ENCODE measurements around the gene PRKCSH. TPM values are rescaled to one million over a fixed set of nuclear protein-coding genes. Genes with fewer than 3 reads are reported as not detected.

PRKCSH gene
- total RNA-seq, 4 donors from 2014 or later, result 81.0 to 141 (median 98.7) TPM

- TF ChIP-seq, protein P1, sequence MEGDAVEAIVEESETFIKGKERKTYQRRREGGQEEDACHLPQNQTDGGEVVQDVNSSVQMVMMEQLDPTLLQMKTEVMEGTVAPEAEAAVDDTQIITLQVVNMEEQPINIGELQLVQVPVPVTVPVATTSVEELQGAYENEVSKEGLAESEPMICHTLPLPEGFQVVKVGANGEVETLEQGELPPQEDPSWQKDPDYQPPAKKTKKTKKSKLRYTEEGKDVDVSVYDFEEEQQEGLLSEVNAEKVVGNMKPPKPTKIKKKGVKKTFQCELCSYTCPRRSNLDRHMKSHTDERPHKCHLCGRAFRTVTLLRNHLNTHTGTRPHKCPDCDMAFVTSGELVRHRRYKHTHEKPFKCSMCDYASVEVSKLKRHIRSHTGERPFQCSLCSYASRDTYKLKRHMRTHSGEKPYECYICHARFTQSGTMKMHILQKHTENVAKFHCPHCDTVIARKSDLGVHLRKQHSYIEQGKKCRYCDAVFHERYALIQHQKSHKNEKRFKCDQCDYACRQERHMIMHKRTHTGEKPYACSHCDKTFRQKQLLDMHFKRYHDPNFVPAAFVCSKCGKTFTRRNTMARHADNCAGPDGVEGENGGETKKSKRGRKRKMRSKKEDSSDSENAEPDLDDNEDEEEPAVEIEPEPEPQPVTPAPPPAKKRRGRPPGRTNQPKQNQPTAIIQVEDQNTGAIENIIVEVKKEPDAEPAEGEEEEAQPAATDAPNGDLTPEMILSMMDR (IDR thresholded peaks at IDR 0.05), result no peak
- TF ChIP-seq POLR2A (IDR thresholded peaks at IDR 0.05; ENCODE audit: low read depth) (no peak), POLR2AphosphoS5 (IDR thresholded peaks at IDR 0.05) (no peak), EP300 (IDR thresholded peaks at IDR 0.05) (no peak)
- H3K27ac ChIP-seq (replicated peaks in 1 of 4), result no peak overlapping the region
- DNase-seq (ENCODE audit: extremely low spot score), result no peak
- no peaks in the 10 kb centered on the region for H3K9me3 ChIP-seq
- peaks cover 14% of the 10 kb centered on the region in 4 donors for H3K4me1 ChIP-seq
- H3K36me3 ChIP-seq, result no peaks in the 10 kb centered on the region
- H3K27me3 ChIP-seq, result peaks cover 0 to 54% (median 15%) of the 10 kb centered on the region in 4 donors
- no peak overlapping the region for H3K4me3 ChIP-seq
- WGBS, result 91% methylated on average over 2 of the region's 2 CpGs
- intact Hi-C loops (cut with DNase I), result no loop called here
Measured at GRCh38 chr19:11414544-11414943, 20.9 kb upstream of the PRKCSH start.

- no peak overlapping the region for H3K4me3 ChIP-seq
- no peaks in the 10 kb centered on the region for H3K9me3 ChIP-seq
- no peaks in the 10 kb centered on the region for H3K36me3 ChIP-seq
- TF ChIP-seq EP300 (IDR thresholded peaks at IDR 0.05) (no peak), POLR2AphosphoS5 (IDR thresholded peaks at IDR 0.05) (no peak), POLR2A (IDR thresholded peaks at IDR 0.05; ENCODE audit: low read depth) (no peak)
- TF ChIP-seq, protein P1 (IDR thresholded peaks at IDR 0.05), result no peak
- DNase-seq (ENCODE audit: extremely low spot score), result no peak
- peaks cover 0 to 61% (median 33%) of the 10 kb centered on the region in 4 donors for H3K27me3 ChIP-seq
- 91% methylated on average over 17 of the region's 17 CpGs for WGBS
- H3K4me1 ChIP-seq, result peaks cover 29 to 33% (median 32%) of the 10 kb centered on the region in 4 donors
- intact Hi-C loops (cut with DNase I), result no loop called here
- H3K27ac ChIP-seq (replicated peaks in 1 of 4), result no peak overlapping the region
Measured at GRCh38 chr19:11416346-11417052, 18.9 kb upstream of the PRKCSH start.

DNA sequence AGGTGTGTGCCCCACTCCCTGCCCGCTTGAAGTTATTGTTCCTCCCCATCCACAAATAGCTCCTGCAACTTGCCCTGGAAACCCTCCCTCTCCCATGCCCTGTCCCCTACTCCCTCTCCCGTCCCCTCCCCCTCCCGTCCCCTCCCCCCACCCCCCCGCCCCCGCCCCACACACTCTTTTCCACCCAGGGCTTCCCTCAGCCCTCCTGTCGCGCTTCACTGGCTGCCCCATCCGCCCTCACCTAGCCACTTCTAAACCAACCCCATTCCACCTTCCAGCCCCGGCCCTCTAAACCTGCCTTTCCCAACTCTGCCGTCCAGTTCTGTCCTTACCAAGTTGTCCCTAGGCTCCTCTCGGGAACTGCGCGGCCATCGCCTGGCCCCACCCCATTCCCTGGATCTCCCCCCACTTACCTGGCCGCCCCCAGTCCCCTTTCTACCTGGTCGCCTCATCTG, 17.3 kb upstream of the PRKCSH start:
- Histone ChIP-seq H3K4me3 (peak overlapping the region; percentile 42 to 59 (median 49)), H3K27me3 (peaks cover 0 to 77% (median 46%) of the 10 kb centered on the region in 4 donors), H3K9me3 (no peaks in the 10 kb centered on the region), H3K27ac (replicated peaks in 1 of 4) (peak overlapping the region in 1 of 4 donors; percentile 27), H3K36me3 (no peaks in the 10 kb centered on the region), H3K4me1 (peaks cover 38 to 49% (median 47%) of the 10 kb centered on the region in 4 donors)
- TF ChIP-seq, protein P1 (IDR thresholded peaks at IDR 0.05), result no peak
- TF ChIP-seq POLR2A (IDR thresholded peaks at IDR 0.05; ENCODE audit: low read depth), result no peak
- TF ChIP-seq EP300 (IDR thresholded peaks at IDR 0.05), result no peak
- no peak for TF ChIP-seq POLR2AphosphoS5 (IDR thresholded peaks at IDR 0.05)
- no peak for DNase-seq (ENCODE audit: extremely low spot score)
- intact Hi-C loops (cut with DNase I), result no loop called here
- 10% methylated on average over 16 of the region's 16 CpGs for WGBS

DNA sequence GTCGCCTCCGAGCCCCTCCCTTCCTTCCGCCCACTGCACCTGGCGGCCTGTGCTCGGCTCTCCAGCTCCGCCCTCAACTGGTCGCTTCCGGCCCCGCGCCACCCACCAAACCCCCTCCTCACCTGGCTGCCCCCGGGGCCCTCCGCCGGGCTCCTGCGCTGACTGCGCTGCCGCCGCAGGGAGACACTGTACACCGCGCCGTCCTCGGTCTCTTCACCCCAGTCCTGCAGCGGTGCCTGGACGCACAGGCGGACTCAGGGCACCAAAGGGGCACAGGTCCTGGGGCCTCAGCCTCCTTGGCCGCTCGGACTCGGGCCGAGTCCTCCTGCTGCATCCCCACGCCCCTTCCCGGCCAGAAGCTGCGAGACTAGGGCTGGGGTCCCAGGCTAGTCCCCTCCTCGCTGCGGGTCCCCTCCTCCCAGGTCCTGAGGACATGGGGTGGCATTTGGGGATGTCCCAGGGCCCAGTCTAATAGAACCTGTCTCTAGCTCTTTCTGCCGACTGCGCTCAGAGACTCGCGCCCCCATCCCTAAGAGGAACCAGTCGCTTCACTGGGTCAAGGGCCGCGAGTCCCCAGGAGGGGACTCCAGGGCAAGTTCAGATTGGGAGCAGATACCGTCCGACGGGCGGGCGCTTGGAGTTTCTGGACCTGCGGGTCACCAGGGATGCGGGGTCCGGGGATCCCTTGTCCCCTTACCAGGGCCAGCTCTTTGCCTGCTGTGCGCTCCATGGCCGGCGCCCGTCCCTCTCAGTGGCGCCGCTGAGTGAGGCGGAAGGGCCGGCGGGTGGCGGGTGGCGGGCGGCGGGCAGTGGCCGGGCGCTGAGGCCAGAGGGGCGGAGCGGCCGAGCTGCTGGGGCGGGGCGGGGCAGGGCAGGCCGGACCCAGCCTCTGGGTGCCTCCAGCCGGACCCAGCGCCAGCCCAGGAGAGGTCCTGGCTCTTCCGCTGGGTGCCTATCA, 16.6 kb upstream of the PRKCSH start, which contains the start of gene RGL3:
Gene RGL3 (minus strand): TSS at position 766 of the 958 bp plus-strand sequence. CDS start 36 bp downstream, at position 730.
- Histone ChIP-seq H3K4me1 (peaks cover 38 to 56% (median 49%) of the 10 kb centered on the region in 4 donors), H3K27ac (replicated peaks in 1 of 4) (peak within 1 kb of the TSS in 2 of 4 donors; percentile 27 to 31), H3K27me3 (peaks cover 0 to 84% (median 51%) of the 10 kb centered on the region in 4 donors), H3K9me3 (no peaks in the 10 kb centered on the region), H3K36me3 (no peaks in the 10 kb centered on the region), H3K4me3 (peak within 1 kb of the TSS; percentile 42 to 59 (median 49))
- no peak for DNase-seq (ENCODE audit: extremely low spot score)
- TF ChIP-seq POLR2A (IDR thresholded peaks at IDR 0.05; ENCODE audit: low read depth) (no peak), EP300 (IDR thresholded peaks at IDR 0.05) (no peak)
- TF ChIP-seq, protein P1 (IDR thresholded peaks at IDR 0.05), result no peak
- 4% methylated on average over 15 of the region's 72 CpGs for WGBS
- intact Hi-C loops (cut with DNase I), result no loop called here

Measured in esophagus muscularis mucosa (tissue), 4 donors.